DMS79 (cell line): Measurements from ENCODE around the gene BHLHE41.

ENCODE experiments used
- DNase-seq: peaks from one replicate; lab custom pipeline; 2025; lab: John Stamatoyannopoulos, UW

BHLHE41 gene

DNA sequence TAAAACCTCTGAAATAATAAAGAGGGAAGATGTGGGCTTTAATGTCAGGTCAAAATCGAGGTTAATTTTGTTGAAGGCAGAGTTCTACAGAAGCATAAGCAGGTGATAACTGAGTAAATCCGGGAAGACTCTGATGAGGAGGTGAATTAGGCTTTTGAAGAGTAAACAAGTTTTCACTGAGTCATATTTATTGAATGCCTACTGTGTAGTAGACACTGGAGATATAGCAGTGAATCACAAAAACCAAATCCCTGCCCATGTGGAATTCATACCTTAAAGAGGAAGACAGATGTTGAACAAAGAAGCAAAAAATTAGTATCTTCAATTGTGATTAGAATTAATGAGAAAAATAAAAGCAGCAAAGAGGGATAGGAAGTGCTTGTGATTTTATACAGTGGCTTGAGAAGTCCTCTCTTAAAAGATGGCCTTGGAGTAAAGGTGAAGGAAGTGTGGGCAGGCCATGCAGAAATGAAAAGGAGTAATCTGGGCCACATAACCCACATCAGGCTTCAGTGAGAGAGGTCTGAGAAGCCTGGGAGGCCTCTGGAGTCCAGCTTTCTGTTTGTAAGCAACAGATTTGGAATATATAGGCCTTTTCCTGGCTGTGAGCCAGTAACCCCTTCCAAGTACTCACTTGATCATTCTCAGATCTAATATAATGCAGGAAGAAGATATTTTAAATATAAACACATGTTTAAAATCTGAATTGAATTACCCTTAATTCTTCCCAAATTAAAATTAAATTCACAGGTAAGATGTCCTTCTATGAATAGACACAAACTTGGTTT is 46.7 kb downstream of the BHLHE41 start:
- no peak for DNase-seq
